H1 (cell line): ENCODE results near the gene ADD3. TPM values are rescaled to one million over a fixed set of nuclear protein-coding genes. Genes with fewer than 3 reads are reported as not detected.

Source experiments
- CTCF ChIA-PET: fragments of 300-600 bp; sonication (Branson Sonifier 250); formaldehyde crosslinking; loops from one replicate; lab custom pipeline; 2021; ENCODE audit not compliant: partially characterized antibody; lab: Charles Lee
- POLR2A ChIA-PET: fragments of 300-600 bp; sonication (Branson Sonifier 250); formaldehyde crosslinking; loops from one replicate; lab custom pipeline; 2021; ENCODE audit warnings: inconsistent platforms; ENCODE audit not compliant: partially characterized antibody; lab: Charles Lee
- DNase-seq, 2 experiments: peaks; one replicate each; pipeline versions ENCODE4 v3.0.0 to v3.0.0-alpha.2; 2010 to 2022; ENCODE audit warnings: low spot score in 2 of 2, low read depth in 1 of 2, mixed read lengths in 1 of 2
- FAIRE-seq: peaks from 2 replicates; lab custom pipeline; 2011; peaks lifted over from hg19 to GRCh38; lab: Jason Lieb, UNC
- H2AFZ ChIP-seq: 2 replicates; pipeline ENCODE4 v1.8.1; 2012; ENCODE audit warnings: low read length, inconsistent platforms
- H2AK5ac ChIP-seq: 2 replicates; pipeline ENCODE4 v1.6.1; 2013; ENCODE audit warnings: low read depth, low read length
- H2BK120ac ChIP-seq: replicated peaks from 2 replicates; pipeline ENCODE3; 2013; ENCODE audit warnings: low read depth, low read length, inconsistent platforms
- H2BK12ac ChIP-seq: 2 replicates; pipeline ENCODE4 v1.6.1; 2013; ENCODE audit warnings: low read depth, low read length
- H2BK15ac ChIP-seq: 2 replicates; pipeline ENCODE4 v1.6.1; 2013; ENCODE audit warnings: low read length
- H2BK20ac ChIP-seq: 2 replicates; pipeline ENCODE4 v1.6.1; 2013; ENCODE audit warnings: low read length
- H2BK5ac ChIP-seq: 2 replicates; pipeline ENCODE4 v1.6.1; 2013; ENCODE audit warnings: low read depth, low read length
- H3K14ac ChIP-seq: 2 replicates; pipeline ENCODE4 v1.6.1; 2013; ENCODE audit warnings: inconsistent platforms; ENCODE audit not compliant: insufficient read length
- H3K18ac ChIP-seq: 2 replicates; pipeline ENCODE4 v1.6.1; 2013; ENCODE audit warnings: low read length; ENCODE audit errors: extremely low read depth
- H3K23ac ChIP-seq: 2 replicates; pipeline ENCODE4 v1.6.1; 2013; ENCODE audit warnings: inconsistent platforms; ENCODE audit not compliant: insufficient read length
- H3K23me2 ChIP-seq: 2 replicates; pipeline ENCODE4 v1.6.1; 2013; ENCODE audit warnings: low read depth, low read length
- H3K27ac ChIP-seq: 2 replicates; pipeline ENCODE4 v1.6.1; 2011; ENCODE audit warnings: low read depth, low read length, inconsistent platforms
- H3K27me3 ChIP-seq, 4 experiments: replicated peaks in 1 of 4; 1 replicate in 1 of 4; 2 replicates in 3 of 4; pipeline versions ENCODE4 v1.6.1 to v1.8.1; 2011 to 2013; ENCODE audit warnings: low read length in 3 of 4, mild to moderate bottlenecking in 3 of 4, inconsistent platforms in 2 of 4, mixed read lengths in 2 of 4, moderate library complexity in 1 of 4; ENCODE audit not compliant: control insufficient read depth in 3 of 4, insufficient read depth in 3 of 4; ENCODE audit errors: extremely low read depth in 1 of 4
- H3K36me3 ChIP-seq, 4 experiments: 2 replicates each; pipeline versions ENCODE4 v1.6.1 to v1.8.1; 2011 to 2013; ENCODE audit warnings: mild to moderate bottlenecking in 4 of 4, low read length in 3 of 4, moderate library complexity in 2 of 4, control low read depth in 1 of 4, inconsistent platforms in 1 of 4; ENCODE audit not compliant: insufficient read depth in 4 of 4, control insufficient read depth in 2 of 4
- H3K4ac ChIP-seq: replicated peaks from 2 replicates; pipeline ENCODE3; 2013; ENCODE audit warnings: low read length, low read depth, mixed read lengths, inconsistent platforms; ENCODE audit not compliant: insufficient read length
- H3K4me1 ChIP-seq, 4 experiments: replicated peaks in 1 of 4; 1 replicate in 1 of 4; 2 replicates in 3 of 4; pipeline versions ENCODE4 v1.6.1 to v1.8.1; 2011 to 2013; ENCODE audit warnings: low read length in 3 of 4, inconsistent platforms in 2 of 4, mixed read lengths in 1 of 4; ENCODE audit not compliant: insufficient read depth in 4 of 4, control insufficient read depth in 3 of 4
- H3K4me2 ChIP-seq, 2 experiments: 2 replicates each; pipeline versions ENCODE4 v1.6.1 to v1.8.1; 2011 to 2013; ENCODE audit warnings: low read depth in 2 of 2, low read length in 2 of 2, control low read depth in 1 of 2, inconsistent platforms in 1 of 2, mild to moderate bottlenecking in 1 of 2; ENCODE audit not compliant: insufficient read depth in 1 of 2
- H3K4me3 ChIP-seq, 4 experiments: fragments of 200-600, 300-600 bp in 1 of 4; sonication (generic), shearing (Covaris generic), sonication (Bioruptor Twin) in 1 of 4; 2 replicates each; pipeline versions ENCODE4 v1.5.1 to v1.8.1; 2011 to 2016; ENCODE audit warnings: low read length in 4 of 4, low read depth in 3 of 4, control low read depth in 2 of 4, inconsistent platforms in 2 of 4, mild to moderate bottlenecking in 2 of 4, mixed read lengths in 1 of 4, moderate library complexity in 1 of 4; ENCODE audit not compliant: insufficient read depth in 2 of 4; ENCODE audit errors: extremely low read depth in 1 of 4
- H3K56ac ChIP-seq: replicated peaks from 2 replicates; pipeline ENCODE3; 2013; ENCODE audit warnings: low read depth, mild to moderate bottlenecking, mixed read lengths, low read length, inconsistent platforms; ENCODE audit not compliant: insufficient read length
- H3K79me1 ChIP-seq: 2 replicates; pipeline ENCODE4 v1.6.1; 2013; ENCODE audit warnings: low read depth, low read length, control low read depth
- H3K79me2 ChIP-seq, 2 experiments: 2 replicates each; pipeline versions ENCODE4 v1.6.1 to v1.8.1; 2012 to 2013; ENCODE audit warnings: low read length in 2 of 2, mild to moderate bottlenecking in 2 of 2, inconsistent platforms in 1 of 2; ENCODE audit not compliant: insufficient read depth in 2 of 2, control insufficient read depth in 1 of 2
- H3K9ac ChIP-seq, 4 experiments: replicated peaks in 1 of 4; 1 replicate in 1 of 4; 2 replicates in 3 of 4; pipeline versions ENCODE4 v1.6.1 to v1.8.1; 2011 to 2013; ENCODE audit warnings: low read depth in 3 of 4, low read length in 3 of 4, control low read depth in 2 of 4, mild to moderate bottlenecking in 2 of 4, moderate library complexity in 2 of 4, inconsistent platforms in 1 of 4; ENCODE audit errors: extremely low read depth in 1 of 4
- H3K9me3 ChIP-seq, 2 experiments: 2 replicates each; pipeline versions ENCODE4 v1.6.1 to v1.8.1; 2012 to 2013; ENCODE audit warnings: mild to moderate bottlenecking in 2 of 2, moderate library complexity in 2 of 2, control low read depth in 1 of 2, inconsistent platforms in 1 of 2, low read depth in 1 of 2, low read length in 1 of 2, mixed read lengths in 1 of 2; ENCODE audit not compliant: insufficient read depth in 2 of 2
- H4K20me1 ChIP-seq, 2 experiments: replicated peaks in 1 of 2; 2 replicates each; pipeline versions ENCODE3 to v1.8.1; 2011 to 2013; ENCODE audit warnings: inconsistent platforms in 2 of 2, low read length in 2 of 2, mild to moderate bottlenecking in 1 of 2; ENCODE audit not compliant: insufficient read depth in 2 of 2, control insufficient read depth in 1 of 2
- H4K5ac ChIP-seq: 2 replicates; pipeline ENCODE4 v1.6.1; 2013; ENCODE audit warnings: low read length, low read depth, mixed read lengths, inconsistent platforms; ENCODE audit not compliant: insufficient read length
- H4K8ac ChIP-seq: 2 replicates; pipeline ENCODE4 v1.8.0; 2013; ENCODE audit warnings: mild to moderate bottlenecking, moderate library complexity, low read length, inconsistent platforms; ENCODE audit not compliant: insufficient read depth; ENCODE audit errors: extremely low read depth
- H4K91ac ChIP-seq: replicated peaks from 2 replicates; pipeline ENCODE3; 2013; ENCODE audit warnings: low read length, mixed read lengths, inconsistent platforms; ENCODE audit not compliant: insufficient read length
- EP300 ChIP-seq, 2 experiments: IDR thresholded peaks; 1 replicate in 1 of 2; 2 replicates in 1 of 2; pipeline ENCODE4 v1.6.1; 2011 to 2012; ENCODE audit warnings: low read depth in 2 of 2, low read length in 2 of 2, mild to moderate bottlenecking in 2 of 2, borderline replicate concordance in 1 of 2, inconsistent platforms in 1 of 2, moderate library complexity in 1 of 2
- HDAC6 ChIP-seq: IDR thresholded peaks from one replicate; pipeline ENCODE4 v1.7.1; 2012; ENCODE audit warnings: low read depth, mild to moderate bottlenecking, inconsistent platforms, low read length, moderate library complexity
- POLR2AphosphoS5 ChIP-seq: IDR thresholded peaks from 2 replicates; pipeline ENCODE4 v1.6.1; 2011; ENCODE audit warnings: low read depth, low read length
- USF2 ChIP-seq: IDR thresholded peaks from 2 replicates; pipeline ENCODE4 v1.6.1; 2011; ENCODE audit warnings: low read length, improper control_type of control experiment
- YY1 ChIP-seq: IDR thresholded peaks from 2 replicates; pipeline ENCODE4 v1.6.1; 2011; ENCODE audit warnings: low read depth, mild to moderate bottlenecking, low read length
- WGBS, 2 experiments: shearing (Covaris generic) in 1 of 2; methylation state at CpG; one replicate each; pipeline versions ENCODE4 v1.1.6 to v1.1.7; 2013 to 2015; ENCODE audit warnings: low lambda C conversion rate in 2 of 2, mixed read lengths in 2 of 2, inconsistent platforms in 1 of 2, low coverage in 1 of 2, missing lambda C conversion rate in 1 of 2; ENCODE audit not compliant: insufficient replicate concordance in 2 of 2, insufficient coverage in 1 of 2, insufficient read length in 1 of 2; ENCODE audit errors: extremely low coverage in 1 of 2, missing lambda C conversion rate in 1 of 2; 5-methylcytosine and 5-hydroxymethylcytosine counted together
- polyA plus RNA-seq, 7 experiments: library from polyadenylated mRNA; depleted of rRNA in 3 of 7; stranded (reverse) in 5 of 7; unstranded in 2 of 7; fragments of >200 nt in 5 of 7; fragments of 200-250 nt in 2 of 7; gene quantifications; 1 replicate in 5 of 7; 2 replicates in 1 of 7; 4 replicates in 1 of 7; pipeline versions ENCODE4 v1.2.1 to v1.2.3, GENCODE V29; 2011 to 2013; ENCODE audit warnings: missing spikeins in 2 of 7, mixed read lengths in 2 of 7
- total RNA-seq: library from RNA; stranded (reverse); fragmentation: NEBNext Ultra II Directional; extraction: Animal tissue kit (Norgen Biotek cat#: 25700); gene quantifications from 2 replicates; pipeline ENCODE4 v1.2.1, GENCODE V29; 2021

ADD3 gene
- total and polyA plus RNA-seq, 2 of the 8 experiments (the other 6 are each of a cell fraction or from before 2014, with no cell fraction given) = 44.7 to 85.6 TPM

- no peak overlapping the region for H3K56ac ChIP-seq
- H3K36me3 ChIP-seq = no peaks in the 10 kb centered on the region
- H3K18ac ChIP-seq = no peak overlapping the region
- no peaks in the 10 kb centered on the region for H3K9me3 ChIP-seq
- ChIA-PET POLR2A (no interaction called here), CTCF (interaction anchor here (1.3 to 2.8 kb wide), 4 partner anchors 12 to 139 kb away, joined by 3 to 6 read pairs (median 4); no protein-coding TSS in a partner anchor)
- H3K27ac ChIP-seq = no peak overlapping the region
- DNase-seq (no peak), FAIRE-seq (no peak)
- no peak overlapping the region for H4K8ac ChIP-seq
- H3K4me2 ChIP-seq = no peak overlapping the region
- no peak overlapping the region for H2BK15ac ChIP-seq
- H3K23ac ChIP-seq = no peak overlapping the region
- H3K79me1 ChIP-seq = no peaks in the 10 kb centered on the region; the same call in 1 of the 2 replicates
- H3K4me3 ChIP-seq = no peak overlapping the region
- H3K4me1 ChIP-seq = no peaks in the 10 kb centered on the region; a peak in 1 of 7 replicates
- H3K4ac ChIP-seq = no peak overlapping the region
- no peak overlapping the region for H2BK12ac ChIP-seq
- H4K5ac ChIP-seq = no peak overlapping the region
- no peak overlapping the region for H2BK120ac ChIP-seq
- H4K20me1 ChIP-seq = peaks cover 0 to 9% of the 10 kb centered on the region in 2 experiments
- no peak overlapping the region for H2AFZ ChIP-seq
- H3K27me3 ChIP-seq = no peaks in the 10 kb centered on the region
- no peak overlapping the region for H3K9ac ChIP-seq
- no peaks in the 10 kb centered on the region for H3K23me2 ChIP-seq
- H2BK20ac ChIP-seq = no peak overlapping the region
- no peak overlapping the region for H4K91ac ChIP-seq
- no peak overlapping the region for H2AK5ac ChIP-seq
- peaks cover 0 to 84% of the 10 kb centered on the region in 2 experiments; a peak in 2 of 4 replicates for H3K79me2 ChIP-seq
- WGBS, 2 experiments = 82% methylated on average over 2 of the region's 2 CpGs; no CpG with 5 or more reads in 1 of the 2 experiments
- H2BK5ac ChIP-seq = no peak overlapping the region
- H3K14ac ChIP-seq = no peak overlapping the region
- TF ChIP-seq POLR2AphosphoS5 (no peak), YY1 (no peak), EP300 (IDR thresholded peaks at IDR 0.05; ENCODE audit: borderline replicate concordance in 1 of 2, low read depth in 2 of 2, low read length in 2 of 2) (no peak), USF2 (no peak), HDAC6 (no peak)
- TF ChIP-seq, all 59 proteins: peak for 0
These were observed 21.7 kb downstream of the ADD3 start for GRCh38 chr10:110029450-110029849.
